Activated CD4-positive, alpha-beta T cell treated with anti-CD3 and anti-CD28 coated beads, Interleukin-2, Interleukin-6, amounts not matched to agents 100 ng/mL and 50 ng/mL, durations not matched to agents 16 hours and 8 hours (primary cell): Measurements from ENCODE around the gene CTPS1.

Experiments used
- DNase-seq: peaks from one replicate; pipeline ENCODE4 v3.0.0-alpha.2; 2020

CTPS1 gene

GRCh38 chr1:40969445-40969844 lies 10.1 kb upstream of the CTPS1 start:
- DNase-seq: no peak

DNA sequence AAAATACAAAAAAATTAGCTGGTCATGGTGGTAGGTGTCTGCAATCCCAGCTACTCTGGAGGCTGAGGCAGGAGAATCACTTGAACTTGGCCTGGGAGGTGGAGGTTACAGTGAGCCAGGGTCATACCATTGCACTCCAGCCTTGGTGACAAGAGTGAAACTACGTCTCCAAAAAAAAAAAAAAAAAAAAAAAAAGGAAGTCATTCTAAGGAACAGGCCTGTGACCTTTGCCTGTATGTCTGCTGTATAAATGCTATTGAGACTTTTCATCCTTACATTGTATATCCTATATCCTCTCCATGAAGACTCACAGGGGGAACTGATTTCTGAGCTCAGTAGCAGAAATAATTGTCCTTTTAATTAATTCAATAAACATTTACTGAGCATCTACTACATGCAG lies 7.5 kb upstream of the CTPS1 start:
- DNase-seq: no peak

DNA sequence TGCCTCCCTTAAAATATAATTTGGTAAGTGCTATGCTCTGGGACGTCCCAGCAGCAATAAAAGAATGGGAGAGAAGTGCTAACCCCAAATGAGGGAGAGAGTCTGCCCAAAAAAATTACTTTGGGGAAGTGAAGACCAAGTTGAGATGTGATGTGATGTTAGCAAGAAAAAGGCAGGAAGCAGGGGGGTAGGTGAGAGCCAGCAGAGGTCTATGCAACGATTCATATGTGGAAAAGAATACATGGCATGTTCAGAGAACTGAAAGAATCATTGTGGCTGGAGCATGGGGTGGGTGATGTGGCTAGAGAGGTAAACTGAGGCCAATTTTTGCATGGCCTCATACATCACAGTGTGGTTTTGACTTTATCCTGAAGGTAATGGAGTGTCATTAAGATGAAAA lies 5.6 kb upstream of the CTPS1 start:
- DNase-seq: no peak

DNA sequence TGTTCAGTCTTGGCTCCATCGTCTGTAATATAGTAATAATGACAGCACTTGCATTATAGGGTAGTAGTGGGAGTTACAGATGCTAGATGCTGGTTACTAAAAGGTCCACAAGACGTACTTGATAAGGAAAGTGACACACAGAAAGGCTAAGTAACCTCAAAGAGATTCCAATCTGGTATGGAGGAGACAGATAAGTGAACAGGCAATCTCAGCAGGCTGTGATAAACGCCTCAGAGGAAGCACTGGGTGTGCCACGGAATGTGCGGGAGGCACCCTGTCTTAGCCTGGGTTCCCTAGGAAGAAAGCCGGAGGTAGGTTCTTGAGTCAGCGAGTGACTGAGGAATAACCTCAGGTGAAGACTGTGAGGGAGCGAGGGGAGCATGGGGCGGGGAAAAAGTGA lies 4.6 kb upstream of the CTPS1 start:
- DNase-seq: no peak

- DNase-seq: no peak
These were observed 2.4 kb upstream of the CTPS1 start for GRCh38 chr1:40976952-40977690.

GRCh38 chr1:40977716-40978115 lies 1.8 kb upstream of the CTPS1 start:
- DNase-seq: no peak

- no peak for DNase-seq
These were observed 633 bp upstream of the CTPS1 start for GRCh38 chr1:40978886-40979240.

DNA sequence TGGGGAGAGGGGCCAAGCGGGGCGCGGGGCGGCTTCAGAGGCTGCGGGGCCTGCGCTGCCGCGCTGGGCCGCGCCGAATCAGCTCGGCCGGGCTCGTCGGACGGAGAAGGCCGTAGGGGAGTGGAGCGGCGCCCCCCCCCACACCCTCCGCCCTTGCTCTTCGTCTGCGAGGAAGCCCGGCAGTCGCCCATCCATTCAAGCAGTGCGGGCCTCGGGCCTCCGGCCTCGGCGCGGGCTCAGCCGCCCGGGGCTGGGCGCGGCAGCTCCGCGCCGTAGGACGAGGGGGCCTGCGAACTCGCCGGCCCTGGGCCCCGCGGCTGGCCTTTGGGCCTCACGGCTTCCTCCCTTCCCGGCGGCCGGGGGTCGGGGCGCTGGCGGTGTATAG lies 564 bp downstream of the CTPS1 start:
- no peak for DNase-seq

DNA sequence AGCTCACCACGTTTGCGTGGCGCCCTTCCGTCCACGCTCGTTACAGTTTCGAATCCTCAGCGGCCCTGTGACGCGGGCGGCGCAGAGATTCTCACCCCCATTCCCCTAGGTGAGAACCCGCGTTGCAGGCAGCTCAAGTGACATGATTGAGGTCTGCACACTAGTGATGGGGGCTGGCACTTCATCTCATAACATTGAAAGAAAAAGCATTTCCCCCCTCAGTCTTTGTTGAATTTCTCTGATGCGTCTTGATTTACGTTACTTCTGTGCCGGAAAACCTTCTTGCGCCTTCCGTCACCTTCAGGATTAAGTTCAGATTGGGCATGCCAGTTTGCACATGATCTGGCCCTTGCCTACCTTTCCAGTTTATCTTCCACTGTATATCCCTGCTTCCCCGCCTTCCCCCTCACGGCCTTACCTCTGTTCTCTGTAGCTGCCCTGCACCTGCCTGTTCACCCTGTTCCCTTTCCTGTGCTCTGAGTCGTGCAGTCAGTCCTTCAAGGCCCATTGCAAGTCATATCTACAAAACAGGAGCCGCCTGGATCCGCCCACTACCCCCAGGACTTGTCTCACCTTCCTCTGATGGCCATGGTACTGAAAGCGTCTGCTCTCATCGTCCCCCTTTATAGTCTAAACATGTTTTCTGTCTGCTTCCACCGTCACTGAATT lies 1.1 kb downstream of the CTPS1 start:
- DNase-seq: peak; percentile 74

DNA sequence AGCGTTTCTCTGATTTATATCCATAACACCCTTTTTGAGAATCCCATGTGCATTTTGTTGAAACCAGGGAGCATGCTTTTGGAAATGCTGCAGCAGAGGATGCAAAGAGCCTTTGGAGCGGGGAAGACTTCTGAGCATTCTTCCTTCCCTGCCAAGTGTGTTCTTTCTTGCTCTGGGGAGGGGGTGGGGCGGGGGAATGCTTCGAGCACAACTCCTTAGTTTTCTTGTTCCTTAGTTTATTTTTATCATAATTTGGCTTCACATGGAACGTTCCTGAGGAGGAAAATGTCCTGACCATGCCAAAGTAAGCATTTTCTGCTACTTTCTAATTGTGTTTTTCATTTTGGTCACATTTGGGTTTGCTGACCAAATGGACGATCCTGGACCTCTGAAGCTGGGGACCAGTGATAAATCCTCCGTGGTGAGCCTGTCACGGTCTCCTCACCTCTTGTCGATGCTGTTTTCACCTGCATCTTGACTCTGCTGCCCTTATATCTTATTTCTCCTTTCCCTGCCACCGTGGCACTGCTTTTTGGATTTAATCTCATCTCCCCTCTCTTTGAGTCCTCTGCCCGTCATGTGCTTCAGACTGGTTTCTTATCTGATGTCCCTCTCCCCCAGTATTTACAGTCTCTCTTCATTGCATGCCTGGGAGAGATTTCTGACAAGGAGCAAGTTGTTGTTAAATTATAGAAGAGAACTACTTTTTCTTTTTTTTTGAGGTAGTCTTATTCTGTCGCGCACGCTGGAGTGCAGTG lies 2.4 kb downstream of the CTPS1 start:
- DNase-seq: no peak

- DNase-seq: no peak
These were observed 3.2 kb downstream of the CTPS1 start for GRCh38 chr1:40982721-40983120.

DNA sequence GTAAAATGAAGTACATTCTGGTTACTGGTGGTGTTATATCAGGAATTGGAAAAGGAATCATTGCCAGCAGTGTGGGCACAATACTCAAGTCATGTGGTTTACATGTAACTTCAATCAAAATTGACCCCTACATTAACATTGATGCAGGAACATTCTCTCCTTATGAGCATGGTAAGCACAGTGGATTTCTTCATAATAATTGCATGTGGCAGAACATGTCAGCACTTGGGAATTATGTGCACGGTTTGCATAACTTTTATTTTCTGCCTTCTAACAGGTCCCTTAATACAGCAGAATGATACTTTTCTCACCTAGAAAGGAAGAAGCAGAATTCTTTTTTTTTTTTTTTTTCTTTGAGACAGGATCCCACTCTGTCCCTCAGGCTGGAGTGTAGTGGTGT lies 3.8 kb downstream of the CTPS1 start:
- DNase-seq: no peak

- peak; percentile 74 for DNase-seq
These were observed 4.6 kb downstream of the CTPS1 start for GRCh38 chr1:40984066-40984465.

DNA sequence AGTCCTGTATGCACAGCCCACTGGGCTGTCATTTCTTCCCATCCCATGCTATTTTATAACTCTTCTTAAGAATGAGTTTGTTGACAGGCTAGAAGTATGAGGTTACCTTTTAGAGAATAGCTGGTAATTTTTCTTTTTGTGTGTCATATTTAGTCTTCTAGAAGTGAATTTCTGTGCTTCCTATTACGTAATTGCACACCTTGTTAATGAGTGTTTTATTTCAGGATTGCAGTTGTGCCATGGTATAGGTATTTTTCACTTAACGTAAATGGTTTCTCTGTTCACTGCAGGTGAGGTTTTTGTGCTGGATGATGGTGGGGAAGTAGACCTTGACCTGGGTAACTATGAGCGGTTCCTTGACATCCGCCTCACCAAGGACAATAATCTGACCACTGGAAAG lies 5.0 kb downstream of the CTPS1 start:
- no peak for DNase-seq

- DNase-seq: no peak
These were observed 5.7 kb downstream of the CTPS1 start for GRCh38 chr1:40985161-40985560.

GRCh38 chr1:40985875-40986274 lies 6.4 kb downstream of the CTPS1 start:
- no peak for DNase-seq

- no peak for DNase-seq
These were observed 6.9 kb downstream of the CTPS1 start for GRCh38 chr1:40986328-40986783.

GRCh38 chr1:40986956-40987355 lies 7.5 kb downstream of the CTPS1 start:
- no peak for DNase-seq

- no peak for DNase-seq
These were observed 8.2 kb downstream of the CTPS1 start for GRCh38 chr1:40987439-40988276.

- DNase-seq: no peak
These were observed 8.8 kb downstream of the CTPS1 start for GRCh38 chr1:40988280-40988679.

- no peak for DNase-seq
These were observed 9.6 kb downstream of the CTPS1 start for GRCh38 chr1:40989066-40989465.

GRCh38 chr1:40997096-40997495 lies 17.6 kb downstream of the CTPS1 start:
- no peak for DNase-seq

DNA sequence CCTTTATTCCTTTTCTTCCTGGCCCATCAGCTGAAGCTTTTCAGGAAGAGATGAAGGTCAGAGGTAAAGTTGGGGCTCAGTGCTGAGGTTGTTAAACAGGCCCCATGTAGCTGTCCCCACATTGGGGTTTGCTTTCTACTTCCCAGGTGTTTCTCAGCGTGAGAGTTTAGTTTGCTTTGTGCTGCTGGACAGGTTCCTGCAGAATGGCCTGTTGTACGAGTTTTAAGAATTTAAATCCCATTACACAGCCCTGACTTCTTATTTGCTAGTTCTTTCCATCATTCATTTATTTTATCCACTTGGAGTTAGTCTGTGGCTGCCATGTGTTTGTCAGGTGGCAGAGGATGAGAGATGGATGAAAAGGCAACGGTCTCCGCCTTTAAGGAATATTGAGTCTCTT lies 19.2 kb downstream of the CTPS1 start:
- no peak for DNase-seq
